DOHH2 (cell line): ENCODE data around the gene IL9R.
"Not testable (repeated sequence)": the region's sequence is repeated elsewhere in the genome, so short reads cannot be mapped to it uniquely, and the experiment has no call there.

Experiments used
- H3F3A ChIP-seq: fragments of 200-600 bp; sonication (generic), shearing (Covaris generic); 2 replicates; pipeline ENCODE4 v1.6.0; 2016; ENCODE audit warnings: antibody characterized with exemption, mild to moderate bottlenecking; ENCODE audit not compliant: control insufficient read depth, insufficient read depth
- H3K27ac ChIP-seq: fragments of 200-600 bp; sonication (generic); 2 replicates; pipeline ENCODE4 v1.5.1; 2014; ENCODE audit warnings: low read depth, mild to moderate bottlenecking, low read length, moderate library complexity
- H3K27me3 ChIP-seq: fragments of 200-600 bp; sonication (generic); 2 replicates; pipeline ENCODE4 v1.6.1; 2014; ENCODE audit warnings: mild to moderate bottlenecking, low read length, mixed read lengths; ENCODE audit not compliant: control insufficient read depth
- H3K36me3 ChIP-seq: fragments of 200-600 bp; sonication (generic); 2 replicates; pipeline ENCODE4 v1.6.1; 2014; ENCODE audit warnings: mild to moderate bottlenecking, low read length, moderate library complexity, mixed read lengths; ENCODE audit not compliant: control insufficient read depth
- H3K4me1 ChIP-seq: fragments of 200-600 bp; sonication (generic); 2 replicates; pipeline ENCODE4 v1.6.1; 2014; ENCODE audit warnings: mild to moderate bottlenecking, low read length, mixed read lengths; ENCODE audit not compliant: control insufficient read depth
- H3K4me2 ChIP-seq: fragments of 200-600 bp; sonication (generic); 2 replicates; pipeline ENCODE4 v1.6.0; 2014; ENCODE audit warnings: mild to moderate bottlenecking, low read length, moderate library complexity
- H3K4me3 ChIP-seq: fragments of 200-600 bp; sonication (generic); 2 replicates; pipeline ENCODE4 v1.5.1; 2014; ENCODE audit warnings: mild to moderate bottlenecking, low read length, mixed read lengths
- H3K79me2 ChIP-seq: fragments of 200-600 bp; sonication (generic); 2 replicates; pipeline ENCODE4 v1.6.1; 2014; ENCODE audit warnings: mild to moderate bottlenecking, low read length, mixed read lengths; ENCODE audit not compliant: control insufficient read depth
- H3K9me2 ChIP-seq: fragments of 200-600 bp; sonication (generic); replicated peaks from 2 replicates; pipeline ENCODE4 v1.6.1; 2014; ENCODE audit warnings: mild to moderate bottlenecking, low read length, mixed read lengths; ENCODE audit not compliant: control insufficient read depth
- H3K9me3 ChIP-seq: fragments of 200-600 bp; sonication (generic); 2 replicates; pipeline ENCODE4 v1.6.1; 2014; ENCODE audit warnings: antibody characterized with exemption, low read length, mixed read lengths; ENCODE audit not compliant: control insufficient read depth, insufficient read depth
- H4K20me1 ChIP-seq: fragments of 200-600 bp; sonication (generic); 2 replicates; pipeline ENCODE4 v1.6.0; 2014; ENCODE audit warnings: low read depth, mild to moderate bottlenecking, antibody characterized with exemption, low read length, moderate library complexity; ENCODE audit not compliant: control insufficient read depth, insufficient read depth

IL9R gene

DNA sequence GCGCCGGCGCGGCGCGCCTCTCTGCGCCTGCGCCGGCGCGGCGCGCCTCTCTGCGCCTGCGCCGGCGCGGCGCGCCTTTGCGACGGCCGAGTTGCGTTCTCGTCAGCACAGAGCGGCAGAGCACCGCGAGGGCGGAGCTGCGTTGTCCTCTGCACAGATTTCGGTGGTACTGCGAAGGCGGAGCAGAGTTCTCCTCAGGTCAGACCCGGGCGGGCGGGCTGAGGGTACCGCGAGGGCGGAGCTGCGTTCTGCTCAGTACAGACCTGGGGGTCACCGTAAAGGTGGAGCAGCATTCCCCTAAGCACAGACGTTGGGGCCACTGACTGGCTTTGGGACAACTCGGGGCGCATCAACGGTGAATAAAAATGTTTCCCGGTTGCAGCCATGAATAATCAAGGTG lies 31.8 kb downstream of the IL9R start:
- H3K4me1 ChIP-seq, H3K27ac ChIP-seq, H4K20me1 ChIP-seq, H3K4me2 ChIP-seq, H3K9me3 ChIP-seq, H3K27me3 ChIP-seq, H3K9me2 ChIP-seq, H3K79me2 ChIP-seq, H3K4me3 ChIP-seq, H3F3A ChIP-seq, H3K36me3 ChIP-seq: not testable (repeated sequence)

- H3K9me3 ChIP-seq, H3K9me2 ChIP-seq, H4K20me1 ChIP-seq, H3K27me3 ChIP-seq, H3K27ac ChIP-seq, H3K4me1 ChIP-seq, H3K4me2 ChIP-seq, H3F3A ChIP-seq, H3K4me3 ChIP-seq, H3K36me3 ChIP-seq, H3K79me2 ChIP-seq: not testable (repeated sequence)
These were observed 32.4 kb downstream of the IL9R start for GRCh38 chrX:156029707-156030442.

GRCh38 chrX:156030474-156030873 lies 33.0 kb downstream of the IL9R start:
- H3K36me3 ChIP-seq, H3K27me3 ChIP-seq, H3K79me2 ChIP-seq, H3K4me3 ChIP-seq, H4K20me1 ChIP-seq, H3K9me3 ChIP-seq, H3K27ac ChIP-seq, H3K4me1 ChIP-seq, H3K9me2 ChIP-seq, H3F3A ChIP-seq, H3K4me2 ChIP-seq: not testable (repeated sequence)
